A673 (cell line): Measurements from ENCODE around the gene THRSP. TPM values are rescaled to one million over a fixed set of nuclear protein-coding genes. Genes with fewer than 3 reads are reported as not detected.

Source experiments
- BruUV-seq: library from RNA; stranded (reverse); fragments of 400-500 nt; replicated peaks from 2 replicates; lab custom pipeline; 2021; lab: Mats Ljungman, UMichigan
- CTCF ChIA-PET: fragments of 300-600 bp; sonication (Branson Sonifier 250); formaldehyde crosslinking; loops from one replicate; lab custom pipeline; 2022; ENCODE audit warnings: antibody characterized with exemption; lab: Charles Lee
- POLR2A ChIA-PET: fragments of 300-600 bp; sonication (Branson Sonifier 250); formaldehyde crosslinking; loops from one replicate; lab custom pipeline; 2022; ENCODE audit warnings: antibody characterized with exemption; ENCODE audit not compliant: low non-redundant PET; lab: Charles Lee
- DNase-seq: peaks from one replicate; pipeline ENCODE4 v3.0.0-alpha.2; 2015; ENCODE audit warnings: low spot score
- H3K27ac ChIP-seq: fragments of 200-600 bp; sonication (generic); 2 replicates; pipeline ENCODE4 v1.5.1; 2016; ENCODE audit warnings: mixed run types, low read depth, mild to moderate bottlenecking, mixed read lengths, antibody characterized with exemption, low read length; ENCODE audit not compliant: poor library complexity, severe bottlenecking
- H3K27me3 ChIP-seq: fragments of 200-600 bp; sonication (generic); replicated peaks from 2 replicates; pipeline ENCODE4 v1.6.1; 2017; ENCODE audit warnings: mixed run types, low read depth, mild to moderate bottlenecking, mixed read lengths, antibody characterized with exemption, low read length; ENCODE audit not compliant: insufficient read depth, poor library complexity
- H3K36me3 ChIP-seq: fragments of 200-600 bp; sonication (generic); 2 replicates; pipeline ENCODE4 v1.6.1; 2016; ENCODE audit warnings: mixed run types, mild to moderate bottlenecking, mixed read lengths, antibody characterized with exemption, low read length; ENCODE audit not compliant: insufficient read depth, poor library complexity, severe bottlenecking
- H3K4me1 ChIP-seq: fragments of 200-600 bp; sonication (generic); 2 replicates; pipeline ENCODE4 v1.6.1; 2017; ENCODE audit warnings: mixed run types, mild to moderate bottlenecking, mixed read lengths, antibody characterized with exemption, low read length; ENCODE audit not compliant: insufficient read depth, poor library complexity, severe bottlenecking
- H3K4me3 ChIP-seq: fragments of 200-600 bp; sonication (generic); 2 replicates; pipeline ENCODE4 v1.5.1; 2016; ENCODE audit warnings: low read depth, mixed run types, mild to moderate bottlenecking, mixed read lengths, low read length; ENCODE audit not compliant: poor library complexity, severe bottlenecking
- H3K9me3 ChIP-seq: fragments of 200-600 bp; sonication (generic); 2 replicates; pipeline ENCODE4 v1.6.1; 2016; ENCODE audit warnings: mixed run types, low read depth, mild to moderate bottlenecking, mixed read lengths, antibody characterized with exemption, low read length; ENCODE audit not compliant: poor library complexity, severe bottlenecking
- CTCF ChIP-seq: fragments of 300-800, 200-600 bp; sonication (generic); conservative IDR thresholded peaks from 2 replicates; pipeline ENCODE4 v1.5.1; 2017; ENCODE audit warnings: low read depth, mild to moderate bottlenecking, antibody characterized with exemption, low read length, moderate library complexity, mixed read lengths
- EZH2 ChIP-seq: fragments of 200-600 bp; sonication (generic); IDR thresholded peaks from 2 replicates; pipeline ENCODE4 v1.6.1; 2017; ENCODE audit warnings: borderline replicate concordance, low read depth, mild to moderate bottlenecking, mixed read lengths, antibody characterized with exemption, low read length; ENCODE audit not compliant: poor library complexity, severe bottlenecking
- intact Hi-C: fragments of 100-400 bp; cut with micrococcal nuclease; formaldehyde crosslinking; loops from one replicate; pipeline ENCODE4 v1.10.0; 2022; ENCODE audit not compliant: unreplicated experiment
- total RNA-seq: library from RNA; stranded (reverse); gene quantifications from 2 replicates; pipeline ENCODE4 v1.2.3, GENCODE V29; 2021

The THRSP gene
- total RNA-seq, 1 experiment from 2014 or later, result not detected

- intact Hi-C loops, result no loop called here
- no TSS peak for BruUV-seq
- no peak for TF ChIP-seq CTCF
- TF ChIP-seq EZH2, result no peak
- no peaks in the 10 kb centered on the region for H3K27me3 ChIP-seq
- no peaks in the 10 kb centered on the region for H3K36me3 ChIP-seq
- ChIA-PET POLR2A (no interaction called here), CTCF (interaction anchor here (0.7 kb wide), 1 partner anchor 376 kb away, joined by 7 read pairs; no protein-coding TSS in a partner anchor)
- H3K9me3 ChIP-seq, result no peaks in the 10 kb centered on the region
- H3K4me1 ChIP-seq, result no peaks in the 10 kb centered on the region
- DNase-seq, result no peak
- no peak overlapping the region for H3K27ac ChIP-seq
- no peak overlapping the region for H3K4me3 ChIP-seq
These were observed 2.4 kb upstream of the THRSP start for GRCh38 chr11:78061088-78061920.

- no peaks in the 10 kb centered on the region for H3K27me3 ChIP-seq
- no peak overlapping the region for H3K27ac ChIP-seq
- POLR2A ChIA-PET, result no interaction called here
- no peaks in the 10 kb centered on the region for H3K4me1 ChIP-seq
- H3K4me3 ChIP-seq, result no peak overlapping the region
- no peaks in the 10 kb centered on the region for H3K9me3 ChIP-seq
- intact Hi-C loops, result no loop called here
- TF ChIP-seq EZH2, result no peak
- no peak for TF ChIP-seq CTCF
- no TSS peak for BruUV-seq
- CTCF ChIA-PET, result no interaction called here
- no peak for DNase-seq
- H3K36me3 ChIP-seq, result no peaks in the 10 kb centered on the region
These were observed 1.7 kb upstream of the THRSP start for GRCh38 chr11:78061921-78062311.

GRCh38 chr11:78062671-78063070 lies 990 bp upstream of the THRSP start:
- POLR2A ChIA-PET, result no interaction called here
- no peak overlapping the region for H3K27ac ChIP-seq
- no peaks in the 10 kb centered on the region for H3K9me3 ChIP-seq
- CTCF ChIA-PET, result no interaction called here
- H3K4me3 ChIP-seq, result no peak overlapping the region
- intact Hi-C loops, result no loop called here
- no TSS peak for BruUV-seq
- H3K4me1 ChIP-seq, result no peaks in the 10 kb centered on the region
- H3K36me3 ChIP-seq, result peaks cover 4% of the 10 kb centered on the region
- no peak for TF ChIP-seq CTCF
- TF ChIP-seq EZH2, result no peak
- H3K27me3 ChIP-seq, result no peaks in the 10 kb centered on the region
- no peak for DNase-seq
